ENCODE data around the gene TNS3. TPM values are rescaled to one million over a fixed set of nuclear protein-coding genes. Genes with fewer than 3 reads are reported as not detected.

Gene TNS3
- total and polyA plus RNA-seq, 2 of the 13 experiments (the other 11 are each of a cell fraction or from before 2014, with no cell fraction given), result 52.9 to 55.7 TPM

- no peak for TF ChIP-seq ZBTB40 (IDR thresholded peaks at IDR 0.05)
- no peak for TF ChIP-seq ZBTB40 (CRISPR knock-in tag; IDR thresholded peaks at IDR 0.05)
- no peak for TF ChIP-seq ZNF567 (CRISPR knock-in tag; IDR thresholded peaks at IDR 0.05; ENCODE audit: borderline replicate concordance)
- no peak for TF ChIP-seq SIN3B (IDR thresholded peaks at IDR 0.05; ENCODE audit: low read length)
- no peak for TF ChIP-seq GABPB1 (CRISPR knock-in tag; IDR thresholded peaks at IDR 0.05)
- peak; percentile 89 for TF ChIP-seq ARID3A (IDR thresholded peaks at IDR 0.05; ENCODE audit: low read depth, low read length)
- TF ChIP-seq KLF16 (CRISPR knock-in tag; IDR thresholded peaks at IDR 0.05), result 0 out of 4 replicates have a peak, but pooled peaks of 1 of the 2 experiments have one; percentile 8
- no peak for TF ChIP-seq ARNT (IDR thresholded peaks at IDR 0.05)
- TF ChIP-seq ZFYVE20 (CRISPR knock-in tag; IDR thresholded peaks at IDR 0.05; ENCODE audit: borderline replicate concordance, low read depth), result no peak
- TF ChIP-seq GATAD1 (CRISPR knock-in tag; IDR thresholded peaks at IDR 0.05), result 0 out of 2 replicates have a peak, but pooled peaks have one; percentile 37
- no peak for TF ChIP-seq ZNF460 (CRISPR knock-in tag; IDR thresholded peaks at IDR 0.05; ENCODE audit: borderline replicate concordance)
- peak; percentile 58; the same call in 1 of the 2 replicates for TF ChIP-seq NCOR1 (IDR thresholded peaks at IDR 0.05; ENCODE audit: borderline replicate concordance, low read length)
- TF ChIP-seq BHLHE40 (IDR thresholded peaks at IDR 0.05; ENCODE audit: low read length), result no peak
- peak; percentile 55; the same call in 1 of the 2 replicates for TF ChIP-seq ARID5B (CRISPR knock-in tag; IDR thresholded peaks at IDR 0.05)
- TF ChIP-seq RXRA (CRISPR knock-in tag; IDR thresholded peaks at IDR 0.05), result peak; percentile 17; the same call in 1 of the 2 replicates
These were observed 63.1 kb downstream of the TNS3 start (continued) for GRCh38 chr7:47518827-47519226.

Measured in HepG2 (cell line).